PC-3 (cell line): ENCODE measurements around the gene SERHL2. TPM values are rescaled to one million over a fixed set of nuclear protein-coding genes. Genes with fewer than 3 reads are reported as not detected.
"Not testable (repeated sequence)": the region's sequence is repeated elsewhere in the genome, so short reads cannot be mapped to it uniquely, and the experiment has no call there.

Experiments used
- ATAC-seq: fragments of 200-7000 bp; cut with Tn5 transposase; 2 replicates; pipeline ENCODE4 v1.9.1; 2020; ENCODE audit warnings: mild to moderate bottlenecking, moderate library complexity
- BruUV-seq: library from RNA; stranded (reverse); fragments of 400-500 nt; replicated peaks from 2 replicates; lab custom pipeline; 2021; lab: Mats Ljungman, UMichigan
- CTCF ChIA-PET: fragments of 300-600 bp; sonication (Branson Sonifier 250); formaldehyde crosslinking; loops from one replicate; lab custom pipeline; 2022; ENCODE audit warnings: antibody characterized with exemption; lab: Charles Lee
- POLR2A ChIA-PET: fragments of 300-600 bp; sonication (Branson Sonifier 250); formaldehyde crosslinking; loops from one replicate; lab custom pipeline; 2022; ENCODE audit warnings: antibody characterized with exemption; ENCODE audit not compliant: unreplicated experiment; lab: Charles Lee
- DNase-seq: peaks from one replicate; pipeline ENCODE4 v3.0.0-alpha.2; 2015
- H2AFZ ChIP-seq: fragments of 300-600 bp; sonication (generic); 2 replicates; pipeline ENCODE4 v1.6.0; 2016; ENCODE audit warnings: antibody characterized with exemption, low read length
- H3F3A ChIP-seq: fragments of 300-600 bp; sonication (generic); one replicate; pipeline ENCODE4 v1.6.0; 2017; ENCODE audit warnings: antibody characterized with exemption, low read length, control low read depth, mild to moderate bottlenecking; ENCODE audit not compliant: unreplicated experiment
- H3K27ac ChIP-seq: fragments of 300-600 bp; sonication (generic); 2 replicates; pipeline ENCODE4 v1.5.1; 2016; ENCODE audit warnings: mild to moderate bottlenecking, low read length
- H3K27me3 ChIP-seq: fragments of 300-600 bp; sonication (generic); 2 replicates; pipeline ENCODE4 v1.6.1; 2016; ENCODE audit warnings: low read length, mixed read lengths
- H3K36me3 ChIP-seq: fragments of 300-600 bp; sonication (generic); 2 replicates; pipeline ENCODE4 v1.6.1; 2016; ENCODE audit warnings: low read depth, mixed run types, low read length, mixed read lengths
- H3K4me1 ChIP-seq: fragments of 300-600 bp; sonication (generic); 2 replicates; pipeline ENCODE4 v1.5.1; 2016; ENCODE audit warnings: low read length; ENCODE audit not compliant: insufficient read depth
- H3K4me2 ChIP-seq: fragments of 300-600 bp; sonication (generic); 2 replicates; pipeline ENCODE4 v1.6.0; 2016; ENCODE audit warnings: low read length
- H3K4me3 ChIP-seq: fragments of 300-600 bp; sonication (generic); 2 replicates; pipeline ENCODE4 v1.5.1; 2016; ENCODE audit warnings: mild to moderate bottlenecking, low read length, mixed read lengths
- H3K79me2 ChIP-seq: fragments of 300-600 bp; sonication (generic); 2 replicates; pipeline ENCODE4 v1.6.1; 2017; ENCODE audit warnings: low read length, mixed read lengths
- H3K9ac ChIP-seq: fragments of 300-600 bp; sonication (generic); 2 replicates; pipeline ENCODE4 v1.6.0; 2016; ENCODE audit warnings: mild to moderate bottlenecking, low read length
- H3K9me2 ChIP-seq: fragments of 300-600 bp; sonication (generic); replicated peaks from 2 replicates; pipeline ENCODE4 v1.6.1; 2016; ENCODE audit warnings: mixed run types, low read length, mixed read lengths
- H3K9me3 ChIP-seq: fragments of 300-600 bp; sonication (generic); 2 replicates; pipeline ENCODE4 v1.6.1; 2016; ENCODE audit warnings: low read length, mixed read lengths
- H4K20me1 ChIP-seq: fragments of 300-600 bp; sonication (generic); 2 replicates; pipeline ENCODE4 v1.6.1; 2016; ENCODE audit warnings: low read length, mixed read lengths
- CTCF ChIP-seq: fragments of 300-600 bp; sonication (generic); conservative IDR thresholded peaks from 2 replicates; pipeline ENCODE4 v1.5.1; 2017; ENCODE audit warnings: antibody characterized with exemption, low read depth, mild to moderate bottlenecking, low read length
- EZH2 ChIP-seq: fragments of 300-600 bp; sonication (generic); IDR thresholded peaks from one replicate; pipeline ENCODE4 v1.6.1; 2017; ENCODE audit warnings: antibody characterized with exemption, mild to moderate bottlenecking, low read length; ENCODE audit not compliant: unreplicated experiment
- EZH2phosphoT487 ChIP-seq: fragments of 300-600 bp; sonication (generic); IDR thresholded peaks from 2 replicates; pipeline ENCODE4 v1.6.1; 2018; ENCODE audit warnings: mild to moderate bottlenecking, antibody characterized with exemption, low read length, borderline replicate concordance
- intact Hi-C: fragments of 100-400 bp; cut with micrococcal nuclease; formaldehyde crosslinking; loops from 2 replicates; pipeline ENCODE4 v1.9.0; 2023
- total RNA-seq: library from RNA; depleted of rRNA; stranded (reverse); fragments of >200 nt; gene quantifications from 2 replicates; pipeline ENCODE4 v1.2.3, GENCODE V29; 2014

The SERHL2 gene
- total RNA-seq, 1 experiment from 2014 or later: 5.4 TPM

- CTCF ChIA-PET: no interaction called here
- H3K9ac ChIP-seq: no peak overlapping the region
- H3K9me2 ChIP-seq: no peaks in the 10 kb centered on the region
- no peaks in the 10 kb centered on the region for H3K36me3 ChIP-seq
- intact Hi-C loops: no loop called here
- no peak for TF ChIP-seq EZH2phosphoT487
- TF ChIP-seq EZH2: no peak
- no peak for TF ChIP-seq CTCF
- no peak overlapping the region for H3K27ac ChIP-seq
- no peaks in the 10 kb centered on the region for H3K27me3 ChIP-seq
- no peaks in the 10 kb centered on the region for H3K4me1 ChIP-seq
- no peaks in the 10 kb centered on the region for H3K9me3 ChIP-seq
- POLR2A ChIA-PET: no interaction called here
- H4K20me1 ChIP-seq: no peaks in the 10 kb centered on the region
- no peak overlapping the region for H3K4me2 ChIP-seq
- no peak overlapping the region for H2AFZ ChIP-seq
- no peaks in the 10 kb centered on the region for H3F3A ChIP-seq
- no TSS peak for BruUV-seq
- H3K79me2 ChIP-seq: no peaks in the 10 kb centered on the region
- no peak for ATAC-seq
- no peak overlapping the region for H3K4me3 ChIP-seq
- no peak for DNase-seq
Observed at GRCh38 chr22:42509548-42509947, 44.2 kb upstream of the SERHL2 start.

- ATAC-seq (no peak), DNase-seq (no peak)
- Histone ChIP-seq H3K4me1 (no peaks in the 10 kb centered on the region), H3K9ac (no peak overlapping the region), H3K4me2 (no peak overlapping the region), H3F3A (no peaks in the 10 kb centered on the region), H3K27me3 (no peaks in the 10 kb centered on the region), H3K27ac (no peak overlapping the region), H2AFZ (no peak overlapping the region), H3K9me2 (no peaks in the 10 kb centered on the region), H3K36me3 (no peaks in the 10 kb centered on the region), H3K4me3 (no peak overlapping the region), H3K9me3 (no peaks in the 10 kb centered on the region), H3K79me2 (no peaks in the 10 kb centered on the region), H4K20me1 (no peaks in the 10 kb centered on the region)
- intact Hi-C loops: no loop called here
- no TSS peak for BruUV-seq
- no peak for TF ChIP-seq EZH2phosphoT487
- TF ChIP-seq EZH2: no peak
- no peak for TF ChIP-seq CTCF
- ChIA-PET POLR2A (no interaction called here), CTCF (no interaction called here)
Observed at GRCh38 chr22:42511401-42511891, 42.3 kb upstream of the SERHL2 start.

- intact Hi-C loops, H3K9me2 ChIP-seq, H3K27me3 ChIP-seq, H2AFZ ChIP-seq, DNase-seq, H3K4me2 ChIP-seq, H4K20me1 ChIP-seq, H3K9me3 ChIP-seq, H3K4me3 ChIP-seq, H3F3A ChIP-seq, H3K79me2 ChIP-seq, CTCF ChIA-PET, POLR2A ChIA-PET, H3K9ac ChIP-seq, H3K27ac ChIP-seq, H3K36me3 ChIP-seq, H3K4me1 ChIP-seq, BruUV-seq: not testable (repeated sequence)
- TF ChIP-seq CTCF: 0 out of 2 replicates have a peak, but pooled peaks have one; percentile 18
- ATAC-seq: 0 out of 2 replicates have a peak, but pooled peaks have one; percentile 22
Observed at GRCh38 chr22:42512273-42512990, 41.3 kb upstream of the SERHL2 start.

GRCh38 chr22:42514331-42514730, 39.4 kb upstream of the SERHL2 start:
- peaks cover 17% of the 10 kb centered on the region for H3K79me2 ChIP-seq
- H2AFZ ChIP-seq, ATAC-seq, H3K27ac ChIP-seq, H3K4me3 ChIP-seq, CTCF ChIA-PET, H3K27me3 ChIP-seq, intact Hi-C loops, H3K9me2 ChIP-seq, POLR2A ChIA-PET, H3K4me2 ChIP-seq, H3K9me3 ChIP-seq, H3F3A ChIP-seq, BruUV-seq, H4K20me1 ChIP-seq, H3K36me3 ChIP-seq, DNase-seq, H3K9ac ChIP-seq, H3K4me1 ChIP-seq: not testable (repeated sequence)
